Measurements from ENCODE around the gene SLC44A5. TPM values are rescaled to one million over a fixed set of nuclear protein-coding genes. Genes with fewer than 3 reads are reported as not detected.

The SLC44A5 gene
- total and polyA plus RNA-seq, 7 donors: 0.01 to 7.5 (median 0.49) TPM

DNA sequence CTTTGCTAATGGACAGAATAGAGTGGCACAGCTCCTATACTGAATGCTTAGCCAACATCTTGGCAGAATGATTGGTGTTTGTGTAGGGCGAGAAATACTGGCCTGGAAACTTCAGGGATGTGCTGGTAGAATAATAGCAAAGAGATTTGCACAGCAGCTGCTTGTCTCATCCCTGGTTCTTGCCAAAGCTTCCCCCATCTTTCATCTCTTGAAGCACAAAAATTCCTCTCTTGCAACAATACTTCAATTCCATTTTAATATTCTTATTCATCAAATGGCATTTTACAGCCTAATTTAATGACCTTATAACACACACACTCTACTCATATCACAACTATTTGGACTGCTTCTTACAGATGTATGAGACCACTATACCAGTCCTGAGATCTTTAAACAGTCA is 439.0 kb downstream of the SLC44A5 start:
- 31 to 63% (median 43%) methylated on average over 1 of the region's 1 CpG for WGBS, 3 donors
- intact Hi-C loops (cut with DNase I): no loop called here

DNA sequence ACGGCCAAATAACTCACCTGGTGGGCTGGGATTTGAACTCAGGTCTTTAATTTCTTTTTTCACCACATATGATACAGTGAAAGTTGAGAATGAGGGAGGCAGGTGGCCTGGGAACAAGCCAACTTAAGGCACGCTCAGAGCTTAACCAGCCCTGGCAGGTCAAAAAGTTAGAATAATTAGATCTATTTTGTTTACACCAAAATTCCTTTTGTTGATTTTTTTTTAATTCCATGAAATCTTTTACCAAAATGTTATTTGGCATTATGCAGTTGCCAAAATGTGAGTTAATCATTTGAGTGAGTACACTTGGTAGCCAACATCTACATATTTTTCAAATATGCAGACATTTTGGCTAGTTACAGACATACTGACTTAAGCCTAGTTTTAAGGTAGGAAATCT is 439.9 kb downstream of the SLC44A5 start:
- Histone ChIP-seq H3K4me1 (no peaks in the 10 kb centered on the region), H3K27me3 (ENCODE audit: insufficient read depth in 3 of 3, low read length in 2 of 3) (no peaks in the 10 kb centered on the region), H3K4me3 (no peak overlapping the region), H3K36me3 (ENCODE audit: insufficient read depth in 1 of 2, low read depth in 1 of 2) (no peaks in the 10 kb centered on the region), H3K27ac (no peak overlapping the region), H3K9me3 (no peaks in the 10 kb centered on the region)
- TF ChIP-seq, protein P1, sequence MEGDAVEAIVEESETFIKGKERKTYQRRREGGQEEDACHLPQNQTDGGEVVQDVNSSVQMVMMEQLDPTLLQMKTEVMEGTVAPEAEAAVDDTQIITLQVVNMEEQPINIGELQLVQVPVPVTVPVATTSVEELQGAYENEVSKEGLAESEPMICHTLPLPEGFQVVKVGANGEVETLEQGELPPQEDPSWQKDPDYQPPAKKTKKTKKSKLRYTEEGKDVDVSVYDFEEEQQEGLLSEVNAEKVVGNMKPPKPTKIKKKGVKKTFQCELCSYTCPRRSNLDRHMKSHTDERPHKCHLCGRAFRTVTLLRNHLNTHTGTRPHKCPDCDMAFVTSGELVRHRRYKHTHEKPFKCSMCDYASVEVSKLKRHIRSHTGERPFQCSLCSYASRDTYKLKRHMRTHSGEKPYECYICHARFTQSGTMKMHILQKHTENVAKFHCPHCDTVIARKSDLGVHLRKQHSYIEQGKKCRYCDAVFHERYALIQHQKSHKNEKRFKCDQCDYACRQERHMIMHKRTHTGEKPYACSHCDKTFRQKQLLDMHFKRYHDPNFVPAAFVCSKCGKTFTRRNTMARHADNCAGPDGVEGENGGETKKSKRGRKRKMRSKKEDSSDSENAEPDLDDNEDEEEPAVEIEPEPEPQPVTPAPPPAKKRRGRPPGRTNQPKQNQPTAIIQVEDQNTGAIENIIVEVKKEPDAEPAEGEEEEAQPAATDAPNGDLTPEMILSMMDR (IDR thresholded peaks at IDR 0.05): no peak
- 43 to 53% (median 51%) methylated on average over 2 of the region's 2 CpGs for WGBS, 3 donors
- intact Hi-C loops (cut with DNase I): no loop called here
- ATAC-seq (no peak), DNase-seq (no peak)

More for the DNA sequence above, 439.0 kb downstream of the SLC44A5 start:
- Histone ChIP-seq H3K4me1 (no peaks in the 10 kb centered on the region), H3K4me3 (no peak overlapping the region), H3K36me3 (ENCODE audit: insufficient read depth in 1 of 2, low read depth in 1 of 2) (no peaks in the 10 kb centered on the region), H3K27ac (no peak overlapping the region), H3K9me3 (no peaks in the 10 kb centered on the region), H3K27me3 (ENCODE audit: insufficient read depth in 3 of 3, low read length in 2 of 3) (no peaks in the 10 kb centered on the region)
- no peak for DNase-seq
- TF ChIP-seq, protein P1 (IDR thresholded peaks at IDR 0.05): no peak
- no peak for ATAC-seq

DNA sequence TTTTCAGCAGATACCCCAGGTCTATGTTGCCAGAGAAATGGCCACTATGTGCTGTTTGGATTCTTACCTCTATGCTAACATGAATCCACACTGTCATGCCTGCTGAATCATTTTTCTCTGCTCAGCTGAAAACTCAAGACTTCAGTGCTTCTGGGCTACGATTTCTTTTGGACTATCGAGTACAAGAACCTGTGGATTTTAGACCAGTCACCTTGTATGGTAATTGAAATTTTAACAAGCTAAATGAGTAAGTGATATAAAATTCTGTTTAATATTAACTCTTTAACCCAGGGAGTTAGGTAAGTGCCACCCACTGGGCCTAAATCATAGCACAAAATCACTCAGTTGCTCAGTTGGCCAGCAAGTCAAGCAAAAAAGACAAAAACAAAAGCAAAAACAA is 440.9 kb downstream of the SLC44A5 start:
- intact Hi-C loops (cut with DNase I): no loop called here
- TF ChIP-seq, protein P1 (IDR thresholded peaks at IDR 0.05): no peak
- Histone ChIP-seq H3K36me3 (ENCODE audit: insufficient read depth in 1 of 2, low read depth in 1 of 2) (no peaks in the 10 kb centered on the region), H3K4me3 (no peak overlapping the region), H3K27me3 (ENCODE audit: insufficient read depth in 3 of 3, low read length in 2 of 3) (no peaks in the 10 kb centered on the region), H3K4me1 (no peaks in the 10 kb centered on the region), H3K9me3 (no peaks in the 10 kb centered on the region), H3K27ac (no peak overlapping the region)
- 77 to 85% (median 83%) methylated on average over 2 of the region's 2 CpGs for WGBS, 3 donors
- ATAC-seq (no peak), DNase-seq (no peak)

DNA sequence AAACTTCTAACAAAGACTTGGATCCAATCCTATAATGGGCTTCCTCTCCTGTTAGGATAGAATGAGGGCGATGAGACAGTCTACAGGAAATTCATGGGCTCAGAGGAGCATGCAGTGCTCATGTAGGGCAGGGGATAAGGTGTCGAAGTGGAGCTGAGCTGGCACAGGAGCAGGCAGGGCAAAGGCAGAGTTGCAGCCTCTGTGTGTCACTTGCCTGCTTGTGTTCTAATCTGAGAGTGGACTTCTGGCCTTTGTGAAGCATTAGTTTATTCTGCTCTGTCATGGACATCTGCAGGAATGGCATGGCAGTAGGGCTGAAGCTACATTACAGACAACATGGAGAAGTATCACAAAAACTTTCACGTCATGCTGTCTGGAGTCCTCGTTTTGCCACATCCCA is 444.1 kb downstream of the SLC44A5 start:
- H3K36me3 ChIP-seq (ENCODE audit: insufficient read depth in 1 of 2, low read depth in 1 of 2): no peaks in the 10 kb centered on the region
- WGBS, 3 donors: 64 to 90% (median 78%) methylated on average over 4 of the region's 4 CpGs
- no peak overlapping the region for H3K27ac ChIP-seq
- no peaks in the 10 kb centered on the region for H3K4me1 ChIP-seq
- TF ChIP-seq, protein P1 (IDR thresholded peaks at IDR 0.05): no peak
- ATAC-seq (no peak), DNase-seq (no peak)
- H3K4me3 ChIP-seq: no peak overlapping the region
- H3K9me3 ChIP-seq: no peaks in the 10 kb centered on the region
- intact Hi-C loops (cut with DNase I): no loop called here
- no peaks in the 10 kb centered on the region for H3K27me3 ChIP-seq (ENCODE audit: insufficient read depth in 3 of 3, low read length in 2 of 3)

DNA sequence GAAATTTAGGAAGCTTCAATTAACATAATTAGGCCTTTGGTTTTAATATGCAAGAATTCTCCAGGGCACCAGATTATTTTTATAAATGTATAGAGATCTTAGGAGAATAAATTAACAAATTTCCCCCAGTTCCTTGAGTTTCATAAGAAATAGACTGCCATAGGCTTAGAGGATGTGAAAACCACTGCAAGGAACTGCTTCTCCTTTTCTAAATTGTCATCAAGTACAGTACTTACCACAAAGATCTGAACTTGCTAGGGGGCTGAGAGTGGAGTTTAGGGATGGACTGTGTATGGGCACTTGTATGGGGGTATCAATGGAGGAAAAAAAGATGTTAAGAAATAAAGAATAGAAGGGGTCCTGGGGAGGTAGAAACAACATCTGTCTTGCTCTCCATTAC is 445.6 kb downstream of the SLC44A5 start:
- no peaks in the 10 kb centered on the region for H3K9me3 ChIP-seq
- H3K27ac ChIP-seq: no peak overlapping the region
- no peak for ATAC-seq
- intact Hi-C loops (cut with DNase I): no loop called here
- no peak overlapping the region for H3K4me3 ChIP-seq
- DNase-seq: no peak
- H3K4me1 ChIP-seq: no peaks in the 10 kb centered on the region
- H3K36me3 ChIP-seq (ENCODE audit: insufficient read depth in 1 of 2, low read depth in 1 of 2): no peaks in the 10 kb centered on the region
- TF ChIP-seq, protein P1 (IDR thresholded peaks at IDR 0.05): no peak
- no peaks in the 10 kb centered on the region for H3K27me3 ChIP-seq (ENCODE audit: insufficient read depth in 3 of 3, low read length in 2 of 3)
